C4-2B (cell line): Measurements from ENCODE around the gene LRRC75B.

ENCODE experiments used
- H3K27ac ChIP-seq: fragments of 450-650 bp; 2 replicates; pipeline ENCODE4 v1.5.1; 2017
- CTCF ChIP-seq: fragments of 450-650 bp; conservative IDR thresholded peaks from 2 replicates; pipeline ENCODE4 v1.5.1; 2017; ENCODE audit warnings: mild to moderate bottlenecking
- ZFX ChIP-seq: fragments of 450-650 bp; IDR thresholded peaks from 2 replicates; pipeline ENCODE4 v1.6.1; 2017

The LRRC75B gene

GRCh38 chr22:24548812-24549211 lies 44.1 kb downstream of the LRRC75B start:
- no peak overlapping the region for H3K27ac ChIP-seq
- TF ChIP-seq CTCF (no peak), ZFX (no peak)

GRCh38 chr22:24543679-24544243 lies 49.1 kb downstream of the LRRC75B start:
- TF ChIP-seq CTCF = no peak

GRCh38 chr22:24543185-24543601 lies 49.7 kb downstream of the LRRC75B start:
- no peak for TF ChIP-seq CTCF
- no peak; the same call in 1 of the 2 replicates for TF ChIP-seq ZFX
- H3K27ac ChIP-seq = peak overlapping the region; percentile 58

More at GRCh38 chr22:24543679-24544243, 49.1 kb downstream of the LRRC75B start:
- H3K27ac ChIP-seq = peak overlapping the region; percentile 58

GRCh38 chr22:24542641-24543040 lies 50.2 kb downstream of the LRRC75B start:
- peak overlapping the region; percentile 58 for H3K27ac ChIP-seq
- TF ChIP-seq CTCF (no peak), ZFX (no peak; the same call in 1 of the 2 replicates)

GRCh38 chr22:24541681-24542515 lies 51.0 kb downstream of the LRRC75B start:
- TF ChIP-seq CTCF (no peak), ZFX (no peak)
- H3K27ac ChIP-seq = peak overlapping the region; percentile 58

- no peak overlapping the region for H3K27ac ChIP-seq
- no peak for TF ChIP-seq CTCF
- no peak for TF ChIP-seq ZFX
These were observed 52.4 kb downstream of the LRRC75B start for GRCh38 chr22:24540470-24540869.

- TF ChIP-seq ZFX = no peak
- TF ChIP-seq CTCF = no peak
- no peak overlapping the region for H3K27ac ChIP-seq
These were observed 56.8 kb downstream of the LRRC75B start for GRCh38 chr22:24536089-24536488.
